ENCODE data around the gene MAP2. TPM values are rescaled to one million over a fixed set of nuclear protein-coding genes. Genes with fewer than 3 reads are reported as not detected.

The MAP2 gene
- total RNA-seq, 1 donor from 2014 or later: 16.5 TPM

- H3K36me3 Mint-ChIP-seq (ENCODE audit: insufficient read depth): no peaks in the 10 kb centered on the region
- no peak for TF ChIP-seq CTCF (IDR thresholded peaks at IDR 0.05; ENCODE audit: unreplicated experiment)
- no peak overlapping the region for H3K27ac Mint-ChIP-seq
- DNase-seq (ENCODE audit: low spot score, unreplicated experiment): no peak
- no peaks in the 10 kb centered on the region for H3K9me3 Mint-ChIP-seq (ENCODE audit: low read depth)
- H3K4me3 Mint-ChIP-seq (ENCODE audit: low read depth): no peak overlapping the region
- H3K27me3 Mint-ChIP-seq: no peaks in the 10 kb centered on the region
- H3K4me1 Mint-ChIP-seq (ENCODE audit: low read depth): peaks cover 6% of the 10 kb centered on the region
Measured at GRCh38 chr2:209687323-209687969, 263.6 kb downstream of the MAP2 start.

- TF ChIP-seq CTCF (IDR thresholded peaks at IDR 0.05; ENCODE audit: unreplicated experiment): no peak
- Mint-ChIP-seq H3K4me1 (ENCODE audit: low read depth) (peaks cover 2% of the 10 kb centered on the region), H3K4me3 (ENCODE audit: low read depth) (no peak overlapping the region), H3K9me3 (ENCODE audit: low read depth) (no peaks in the 10 kb centered on the region), H3K27ac (no peak overlapping the region), H3K27me3 (no peaks in the 10 kb centered on the region), H3K36me3 (ENCODE audit: insufficient read depth) (no peaks in the 10 kb centered on the region)
- no peak for DNase-seq (ENCODE audit: low spot score, unreplicated experiment)
Measured at GRCh38 chr2:209688385-209688784, 264.5 kb downstream of the MAP2 start.

DNA sequence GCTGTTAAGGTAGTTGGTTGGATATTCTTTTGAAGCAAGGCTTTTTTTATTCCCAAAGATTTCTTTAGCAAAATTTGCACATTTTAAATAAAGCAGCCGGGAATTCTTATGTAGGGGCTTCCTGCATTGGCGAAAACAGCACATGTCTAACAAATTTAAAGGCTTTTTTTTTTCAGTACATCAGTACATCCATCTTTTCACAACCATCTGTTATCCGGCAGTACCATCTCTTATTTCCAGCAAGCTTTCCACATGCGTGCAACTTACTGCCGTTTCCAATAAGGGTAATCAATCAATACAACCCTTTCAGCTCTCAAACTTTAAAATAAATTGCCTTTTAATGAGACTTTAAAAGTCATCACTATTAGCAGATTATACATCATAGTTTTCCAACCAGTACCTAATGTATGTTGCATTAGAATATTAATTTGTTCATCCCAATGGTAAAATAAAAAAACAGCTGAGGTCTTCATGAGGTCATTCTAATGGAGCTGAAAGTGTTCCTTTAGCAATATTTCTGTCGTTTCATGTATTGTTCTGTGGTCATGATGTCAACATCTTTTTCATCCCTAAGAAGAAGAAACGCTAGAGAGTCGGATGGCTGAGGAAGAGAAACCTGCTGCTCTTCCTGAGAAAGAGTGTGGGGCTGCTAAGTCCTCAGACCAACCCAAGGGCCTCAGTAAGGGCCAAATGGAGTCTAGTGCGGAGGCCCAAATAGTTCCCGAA, 266.3 kb downstream of the MAP2 start:
- Mint-ChIP-seq H3K4me3 (ENCODE audit: low read depth) (no peak overlapping the region), H3K9me3 (ENCODE audit: low read depth) (no peaks in the 10 kb centered on the region), H3K36me3 (ENCODE audit: insufficient read depth) (no peaks in the 10 kb centered on the region), H3K27me3 (peaks cover 5% of the 10 kb centered on the region), H3K27ac (no peak overlapping the region), H3K4me1 (ENCODE audit: low read depth) (no peaks in the 10 kb centered on the region)
- no peak for DNase-seq (ENCODE audit: low spot score, unreplicated experiment)
- no peak for TF ChIP-seq CTCF (IDR thresholded peaks at IDR 0.05; ENCODE audit: unreplicated experiment)

DNA sequence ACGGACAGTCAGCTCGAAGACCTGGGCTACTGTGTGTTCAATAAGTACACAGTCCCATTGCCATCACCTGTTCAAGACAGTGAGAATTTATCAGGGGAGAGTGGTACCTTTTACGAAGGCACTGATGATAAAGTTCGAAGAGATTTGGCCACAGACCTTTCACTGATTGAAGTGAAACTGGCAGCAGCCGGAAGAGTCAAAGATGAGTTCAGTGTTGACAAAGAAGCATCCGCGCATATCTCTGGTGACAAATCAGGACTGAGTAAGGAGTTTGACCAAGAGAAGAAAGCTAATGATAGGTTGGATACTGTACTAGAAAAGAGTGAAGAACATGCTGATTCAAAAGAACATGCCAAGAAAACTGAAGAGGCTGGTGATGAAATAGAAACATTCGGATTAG, 270.9 kb downstream of the MAP2 start:
- Mint-ChIP-seq H3K4me1 (ENCODE audit: low read depth) (no peaks in the 10 kb centered on the region), H3K27me3 (peaks cover 12% of the 10 kb centered on the region), H3K4me3 (ENCODE audit: low read depth) (no peak overlapping the region), H3K27ac (no peak overlapping the region), H3K9me3 (ENCODE audit: low read depth) (no peaks in the 10 kb centered on the region), H3K36me3 (ENCODE audit: insufficient read depth) (no peaks in the 10 kb centered on the region)
- TF ChIP-seq CTCF (IDR thresholded peaks at IDR 0.05; ENCODE audit: unreplicated experiment): no peak
- DNase-seq (ENCODE audit: low spot score, unreplicated experiment): no peak

GRCh38 chr2:209696836-209697711, 273.2 kb downstream of the MAP2 start:
- Mint-ChIP-seq H3K36me3 (ENCODE audit: insufficient read depth) (no peaks in the 10 kb centered on the region), H3K4me3 (ENCODE audit: low read depth) (no peak overlapping the region), H3K4me1 (ENCODE audit: low read depth) (no peaks in the 10 kb centered on the region), H3K9me3 (ENCODE audit: low read depth) (no peaks in the 10 kb centered on the region), H3K27ac (no peak overlapping the region), H3K27me3 (peaks cover 12% of the 10 kb centered on the region)
- DNase-seq (ENCODE audit: low spot score, unreplicated experiment): no peak
- TF ChIP-seq CTCF (IDR thresholded peaks at IDR 0.05; ENCODE audit: unreplicated experiment): no peak
